MM.1S (cell line): ENCODE measurements around the gene CTRB1.
A peak's percentile ranks its signal among the peaks of the same experiment; 100 is the strongest.
"Not testable (repeated sequence)": the region's sequence is repeated elsewhere in the genome, so short reads cannot be mapped to it uniquely, and the experiment has no call there.

Experiments used
- DNase-seq: peaks from one replicate; pipeline ENCODE4 v3.0.0-alpha.2; 2015
- H2AFZ ChIP-seq: fragments of 300-600 bp; sonication (generic); 2 replicates; pipeline ENCODE4 v1.6.0; 2016; ENCODE audit warnings: antibody characterized with exemption, low read length
- H3F3A ChIP-seq: fragments of 300-600 bp; sonication (generic); 2 replicates; pipeline ENCODE4 v1.6.1; 2016; ENCODE audit warnings: mild to moderate bottlenecking, antibody characterized with exemption, low read length, moderate library complexity, mixed read lengths; ENCODE audit not compliant: insufficient read depth
- H3K27ac ChIP-seq: fragments of 300-600 bp; sonication (generic); 2 replicates; pipeline ENCODE4 v1.5.1; 2016; ENCODE audit warnings: mild to moderate bottlenecking, low read length
- H3K27me3 ChIP-seq: fragments of 300-600 bp; sonication (generic); replicated peaks from 2 replicates; pipeline ENCODE4 v1.6.0; 2016; ENCODE audit warnings: low read length; ENCODE audit not compliant: insufficient read depth
- H3K36me3 ChIP-seq: fragments of 300-600 bp; sonication (generic); replicated peaks from 2 replicates; pipeline ENCODE4 v1.6.1; 2016; ENCODE audit warnings: mild to moderate bottlenecking, low read length, mixed read lengths; ENCODE audit not compliant: insufficient read depth
- H3K4me1 ChIP-seq: fragments of 300-600 bp; sonication (generic); 2 replicates; pipeline ENCODE4 v1.6.1; 2016; ENCODE audit warnings: low read length, mixed read lengths
- H3K4me2 ChIP-seq: fragments of 300-600 bp; sonication (generic); 2 replicates; pipeline ENCODE4 v1.6.0; 2016; ENCODE audit warnings: low read depth, low read length
- H3K4me3 ChIP-seq: fragments of 300-600 bp; sonication (generic); 2 replicates; pipeline ENCODE4 v1.5.1; 2016; ENCODE audit warnings: low read length, mixed read lengths
- H3K79me2 ChIP-seq: fragments of 300-600 bp; sonication (generic); 2 replicates; pipeline ENCODE4 v1.6.1; 2016; ENCODE audit warnings: mixed run types, low read length, mixed read lengths
- H3K9ac ChIP-seq: fragments of 300-600 bp; sonication (generic); 2 replicates; pipeline ENCODE4 v1.6.1; 2016; ENCODE audit warnings: low read length, mixed read lengths
- H3K9me2 ChIP-seq: fragments of 300-600 bp; sonication (generic); replicated peaks from 2 replicates; pipeline ENCODE4 v1.6.1; 2016; ENCODE audit warnings: mild to moderate bottlenecking, low read length, mixed read lengths; ENCODE audit not compliant: insufficient read depth
- H3K9me3 ChIP-seq: fragments of 300-600 bp; sonication (generic); replicated peaks from 2 replicates; pipeline ENCODE4 v1.6.1; 2016; ENCODE audit warnings: mild to moderate bottlenecking, low read length, mixed read lengths; ENCODE audit not compliant: insufficient read depth
- H4K20me1 ChIP-seq: fragments of 300-600 bp; sonication (generic); 2 replicates; pipeline ENCODE4 v1.6.1; 2016; ENCODE audit warnings: mild to moderate bottlenecking, low read length, moderate library complexity, mixed read lengths; ENCODE audit not compliant: insufficient read depth
- EZH2 ChIP-seq: fragments of 300-600 bp; sonication (generic); optimal IDR thresholded peaks from 2 replicates; pipeline ENCODE3; 2017; ENCODE audit warnings: low read depth, mild to moderate bottlenecking, antibody characterized with exemption, low read length, mixed read lengths
- EZH2phosphoT487 ChIP-seq: fragments of 300-600 bp; sonication (generic); IDR thresholded peaks from 2 replicates; pipeline ENCODE4 v1.6.1; 2018; ENCODE audit warnings: antibody characterized with exemption, low read length
- TF ChIP-seq, protein P1 (sequence below): fragments of 300-600 bp; sonication (generic); IDR thresholded peaks from 2 replicates; pipeline ENCODE4 v1.5.1; 2016; ENCODE audit warnings: antibody characterized with exemption, low read length, mixed read lengths

The CTRB1 gene

DNA sequence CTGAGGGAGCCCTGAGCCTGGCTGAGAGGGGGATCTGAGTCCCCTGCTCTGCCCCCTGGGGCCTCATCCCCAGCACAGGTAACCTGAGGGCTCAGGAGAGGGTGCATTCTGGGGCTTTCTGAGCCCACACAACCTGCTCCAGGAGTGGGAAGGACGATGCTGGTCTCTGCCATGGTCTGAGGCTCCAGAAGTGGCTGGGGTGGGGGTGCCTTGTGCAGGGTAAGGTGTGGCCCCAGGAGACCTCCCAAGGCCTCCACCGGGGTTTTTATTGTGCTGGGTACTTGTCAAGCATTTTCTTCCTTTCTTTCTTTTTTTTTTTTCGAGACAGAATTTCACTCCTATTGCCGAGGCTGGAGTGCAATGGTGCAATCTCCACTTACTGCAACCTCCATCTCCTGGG, 300 bp downstream of the CTRB1 start:
- no peaks in the 10 kb centered on the region for H3K9me3 ChIP-seq
- no peaks in the 10 kb centered on the region for H3K79me2 ChIP-seq
- H3K9me2 ChIP-seq = no peaks in the 10 kb centered on the region
- DNase-seq = no peak
- H3K27ac ChIP-seq = no peak overlapping the region
- TF ChIP-seq EZH2 = no peak
- no peak for TF ChIP-seq EZH2phosphoT487
- TF ChIP-seq, protein P1, sequence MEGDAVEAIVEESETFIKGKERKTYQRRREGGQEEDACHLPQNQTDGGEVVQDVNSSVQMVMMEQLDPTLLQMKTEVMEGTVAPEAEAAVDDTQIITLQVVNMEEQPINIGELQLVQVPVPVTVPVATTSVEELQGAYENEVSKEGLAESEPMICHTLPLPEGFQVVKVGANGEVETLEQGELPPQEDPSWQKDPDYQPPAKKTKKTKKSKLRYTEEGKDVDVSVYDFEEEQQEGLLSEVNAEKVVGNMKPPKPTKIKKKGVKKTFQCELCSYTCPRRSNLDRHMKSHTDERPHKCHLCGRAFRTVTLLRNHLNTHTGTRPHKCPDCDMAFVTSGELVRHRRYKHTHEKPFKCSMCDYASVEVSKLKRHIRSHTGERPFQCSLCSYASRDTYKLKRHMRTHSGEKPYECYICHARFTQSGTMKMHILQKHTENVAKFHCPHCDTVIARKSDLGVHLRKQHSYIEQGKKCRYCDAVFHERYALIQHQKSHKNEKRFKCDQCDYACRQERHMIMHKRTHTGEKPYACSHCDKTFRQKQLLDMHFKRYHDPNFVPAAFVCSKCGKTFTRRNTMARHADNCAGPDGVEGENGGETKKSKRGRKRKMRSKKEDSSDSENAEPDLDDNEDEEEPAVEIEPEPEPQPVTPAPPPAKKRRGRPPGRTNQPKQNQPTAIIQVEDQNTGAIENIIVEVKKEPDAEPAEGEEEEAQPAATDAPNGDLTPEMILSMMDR = no peak
- no peak overlapping the region for H3K9ac ChIP-seq
- no peaks in the 10 kb centered on the region for H4K20me1 ChIP-seq
- H2AFZ ChIP-seq = no peak overlapping the region
- no peaks in the 10 kb centered on the region for H3K27me3 ChIP-seq
- H3K36me3 ChIP-seq = no peaks in the 10 kb centered on the region
- no peaks in the 10 kb centered on the region for H3K4me1 ChIP-seq
- no peaks in the 10 kb centered on the region for H3F3A ChIP-seq
- no peak overlapping the region for H3K4me3 ChIP-seq
- H3K4me2 ChIP-seq = no peak overlapping the region

DNA sequence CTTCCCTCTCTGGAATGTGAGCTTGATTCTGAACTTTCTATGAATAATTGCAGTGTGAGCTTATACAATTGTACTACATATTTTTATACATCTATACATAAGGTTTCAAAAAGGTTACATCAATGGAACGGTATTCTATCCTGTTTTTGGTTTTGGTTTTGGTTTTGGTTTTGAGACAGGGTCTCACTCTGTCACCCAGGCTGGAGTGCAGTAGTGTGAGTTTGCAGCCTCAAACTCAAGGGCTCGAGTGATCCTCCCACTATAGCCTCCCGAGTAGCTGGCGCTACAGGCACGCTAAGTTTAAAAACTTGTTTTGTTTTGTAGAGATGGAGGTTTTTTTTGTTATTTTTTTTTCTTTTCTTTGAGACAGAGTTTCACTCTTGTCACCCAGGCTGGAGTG, 1.1 kb downstream of the CTRB1 start:
- Histone ChIP-seq H3K9ac (no peak overlapping the region), H2AFZ (no peak overlapping the region), H3K4me1 (no peaks in the 10 kb centered on the region), H3K9me3 (no peaks in the 10 kb centered on the region), H3K79me2 (no peaks in the 10 kb centered on the region), H3F3A (no peaks in the 10 kb centered on the region), H3K36me3 (no peaks in the 10 kb centered on the region), H3K4me3 (no peak overlapping the region), H3K27me3 (no peaks in the 10 kb centered on the region; the same call in 1 of the 2 replicates), H3K9me2 (no peaks in the 10 kb centered on the region), H3K27ac (no peak overlapping the region), H3K4me2 (no peak overlapping the region), H4K20me1 (no peaks in the 10 kb centered on the region)
- peak; percentile 9 for DNase-seq
- TF ChIP-seq, protein P1 = no peak
- TF ChIP-seq EZH2phosphoT487 = no peak
- TF ChIP-seq EZH2 = no peak

GRCh38 chr16:75222271-75222783, 3.5 kb downstream of the CTRB1 start:
- Histone ChIP-seq H3K4me1 (no peaks in the 10 kb centered on the region), H4K20me1 (no peaks in the 10 kb centered on the region), H3K4me3 (no peak overlapping the region), H3K79me2 (no peaks in the 10 kb centered on the region), H3K27ac (no peak overlapping the region), H3K4me2 (no peak overlapping the region), H3K36me3 (no peaks in the 10 kb centered on the region), H3K9me3 (no peaks in the 10 kb centered on the region), H2AFZ (no peak overlapping the region), H3K9me2 (no peaks in the 10 kb centered on the region), H3K9ac (no peak overlapping the region), H3K27me3 (no peaks in the 10 kb centered on the region; the same call in 1 of the 2 replicates), H3F3A (no peaks in the 10 kb centered on the region)
- DNase-seq = no peak
- TF ChIP-seq, protein P1 = no peak
- TF ChIP-seq EZH2 (no peak), EZH2phosphoT487 (no peak)

DNA sequence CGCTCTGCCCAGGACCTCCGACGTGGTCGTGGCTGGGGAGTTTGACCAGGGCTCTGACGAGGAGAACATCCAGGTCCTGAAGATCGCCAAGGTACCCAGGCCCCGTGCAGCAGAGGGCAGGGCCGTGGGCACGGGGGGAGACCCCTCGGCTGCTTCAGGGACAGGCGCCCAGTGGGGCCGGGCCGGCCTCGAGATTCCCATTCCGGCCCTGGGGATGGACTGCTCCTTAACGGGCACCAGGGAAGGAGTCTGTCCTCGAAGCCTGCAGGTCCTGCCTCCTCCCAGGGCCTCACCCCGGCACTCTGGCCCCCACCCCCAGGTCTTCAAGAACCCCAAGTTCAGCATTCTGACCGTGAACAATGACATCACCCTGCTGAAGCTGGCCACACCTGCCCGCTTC, 4.3 kb downstream of the CTRB1 start:
- H2AFZ ChIP-seq, H3K9me3 ChIP-seq, H3K27me3 ChIP-seq: not testable (repeated sequence)

More for the DNA sequence above, 4.3 kb downstream of the CTRB1 start:
- H3K4me1 ChIP-seq, H3K27ac ChIP-seq, H3K9ac ChIP-seq, H3K4me3 ChIP-seq, H4K20me1 ChIP-seq, H3F3A ChIP-seq, DNase-seq, H3K36me3 ChIP-seq, H3K4me2 ChIP-seq, H3K9me2 ChIP-seq, H3K79me2 ChIP-seq: not testable (repeated sequence)
